Tongue (tissue), 2 donors: ENCODE measurements around the gene ZNF516. TPM values are rescaled to one million over a fixed set of nuclear protein-coding genes. Genes with fewer than 3 reads are reported as not detected.

Source experiments
- DNase-seq: peaks from one replicate; pipeline ENCODE4 v3.0.0-alpha.2; 2015
- total RNA-seq: library from RNA; depleted of rRNA; stranded (reverse); fragments of >200 nt; gene quantifications from one replicate; pipeline ENCODE4 v1.2.3, GENCODE V29; 2014

The ZNF516 gene
- total RNA-seq, 1 donor from 2014 or later, result 55.4 TPM

- DNase-seq, result peak; percentile 91
Observed at GRCh38 chr18:76398896-76399612, 96.0 kb downstream of the ZNF516 start.

GRCh38 chr18:76398295-76398694 is 96.7 kb downstream of the ZNF516 start:
- DNase-seq, result peak; percentile 20

- DNase-seq, result no peak
Observed at GRCh38 chr18:76397631-76398030, 97.4 kb downstream of the ZNF516 start.

GRCh38 chr18:76396792-76397191 is 98.2 kb downstream of the ZNF516 start:
- no peak for DNase-seq

GRCh38 chr18:76395609-76396008 is 99.4 kb downstream of the ZNF516 start:
- DNase-seq, result no peak

GRCh38 chr18:76394780-76395476 is 100.1 kb downstream of the ZNF516 start:
- DNase-seq, result no peak

- DNase-seq, result no peak
Observed at GRCh38 chr18:76392349-76392748, 102.7 kb downstream of the ZNF516 start.

- no peak for DNase-seq
Observed at GRCh38 chr18:76391746-76392145, 103.3 kb downstream of the ZNF516 start.

- DNase-seq, result no peak
Observed at GRCh38 chr18:76391038-76391437, 104.0 kb downstream of the ZNF516 start.

- DNase-seq, result no peak
Observed at GRCh38 chr18:76390452-76391035, 104.5 kb downstream of the ZNF516 start.

- no peak for DNase-seq
Observed at GRCh38 chr18:76389716-76390115, 105.3 kb downstream of the ZNF516 start.

- peak; percentile 71 for DNase-seq
Observed at GRCh38 chr18:76388891-76389423, 106.1 kb downstream of the ZNF516 start.

GRCh38 chr18:76388261-76388660 is 106.8 kb downstream of the ZNF516 start:
- DNase-seq, result no peak

GRCh38 chr18:76387608-76388007 is 107.4 kb downstream of the ZNF516 start:
- DNase-seq, result no peak

GRCh38 chr18:76386886-76387285 is 108.2 kb downstream of the ZNF516 start:
- DNase-seq, result no peak

- no peak for DNase-seq
Observed at GRCh38 chr18:76386071-76386470, 109.0 kb downstream of the ZNF516 start.

- DNase-seq, result no peak
Observed at GRCh38 chr18:76385681-76385975, 109.4 kb downstream of the ZNF516 start.

- DNase-seq, result no peak
Observed at GRCh38 chr18:76384861-76385680, 110.0 kb downstream of the ZNF516 start.

- DNase-seq, result no peak
Observed at GRCh38 chr18:76384114-76384790, 110.8 kb downstream of the ZNF516 start.

GRCh38 chr18:76383636-76384035 is 111.4 kb downstream of the ZNF516 start:
- no peak for DNase-seq

GRCh38 chr18:76382275-76382674 is 112.8 kb downstream of the ZNF516 start:
- no peak for DNase-seq
